ACC112 (cell line): ENCODE results near the gene STX11.

Experiments used
- H2AFZ ChIP-seq: fragments of 200-600 bp; sonication (generic); one replicate; pipeline ENCODE4 v1.6.0; 2017; ENCODE audit warnings: antibody characterized with exemption, low read length; ENCODE audit not compliant: unreplicated experiment
- H3K27ac ChIP-seq: fragments of 200-600 bp; sonication (generic); 2 replicates; pipeline ENCODE4 v1.5.1; 2014; ENCODE audit warnings: low read depth, mild to moderate bottlenecking, antibody characterized with exemption, low read length, moderate library complexity
- H3K27me3 ChIP-seq: fragments of 200-600 bp; sonication (generic); 2 replicates; pipeline ENCODE4 v1.6.1; 2014; ENCODE audit warnings: mild to moderate bottlenecking, antibody characterized with exemption, low read length, moderate library complexity, mixed read lengths; ENCODE audit not compliant: insufficient read depth
- H3K36me3 ChIP-seq: fragments of 200-600 bp; sonication (generic); 2 replicates; pipeline ENCODE4 v1.6.1; 2016; ENCODE audit warnings: mild to moderate bottlenecking, antibody characterized with exemption, low read length, moderate library complexity, mixed read lengths; ENCODE audit not compliant: insufficient read depth
- H3K4me1 ChIP-seq: fragments of 200-600 bp; sonication (generic); one replicate; pipeline ENCODE4 v1.6.1; 2016; ENCODE audit warnings: low read length, mixed read lengths; ENCODE audit not compliant: insufficient read depth, unreplicated experiment, control insufficient read depth
- H3K4me3 ChIP-seq: fragments of 200-600 bp; sonication (generic); 2 replicates; pipeline ENCODE4 v1.5.1; 2014; ENCODE audit warnings: mild to moderate bottlenecking, low read depth, low read length
- H3K79me2 ChIP-seq: fragments of 200-600 bp; sonication (generic); one replicate; pipeline ENCODE4 v1.6.0; 2016; ENCODE audit warnings: low read length; ENCODE audit not compliant: control insufficient read depth, unreplicated experiment, insufficient read depth

STX11 gene

DNA sequence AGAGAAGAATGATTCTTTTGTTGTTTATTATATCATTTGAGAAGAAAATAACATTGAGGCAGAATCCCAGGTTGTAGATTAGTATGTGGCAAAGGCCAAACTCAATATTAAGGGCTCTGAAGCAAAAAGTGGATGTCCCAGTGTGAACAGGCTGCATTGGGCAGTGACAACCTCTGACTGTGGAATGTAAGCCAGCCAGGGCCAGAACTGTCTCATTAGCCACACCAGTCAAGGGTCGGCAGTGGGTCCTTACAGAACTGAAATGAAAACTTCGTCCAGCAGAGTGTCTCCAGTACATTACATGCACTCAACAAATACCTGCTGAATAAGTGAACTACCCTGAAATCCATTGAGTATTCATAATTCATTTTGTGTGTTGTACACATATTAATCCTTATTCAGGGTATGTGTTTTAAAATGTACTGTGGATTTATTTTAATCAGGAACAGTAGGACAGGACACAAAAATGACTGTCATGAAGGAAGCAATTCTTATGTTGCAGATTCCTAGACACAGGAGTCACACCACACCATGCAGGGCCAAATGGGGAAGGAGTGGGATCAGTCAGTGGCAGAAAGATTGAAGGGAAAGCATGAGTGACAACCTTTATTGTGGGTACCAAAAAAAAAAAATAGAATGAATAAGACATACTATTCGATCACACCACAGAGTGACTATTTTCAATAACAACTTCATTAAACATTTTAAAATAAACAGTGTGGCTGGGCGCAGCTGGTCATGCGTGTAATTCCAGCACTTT, 69.9 kb downstream of the STX11 start:
- no peaks in the 10 kb centered on the region for H3K79me2 ChIP-seq
- no peak overlapping the region for H3K4me3 ChIP-seq
- no peaks in the 10 kb centered on the region for H3K36me3 ChIP-seq
- H2AFZ ChIP-seq = no peak overlapping the region
- no peaks in the 10 kb centered on the region for H3K27me3 ChIP-seq
- peaks cover 14% of the 10 kb centered on the region for H3K4me1 ChIP-seq
- no peak overlapping the region for H3K27ac ChIP-seq

DNA sequence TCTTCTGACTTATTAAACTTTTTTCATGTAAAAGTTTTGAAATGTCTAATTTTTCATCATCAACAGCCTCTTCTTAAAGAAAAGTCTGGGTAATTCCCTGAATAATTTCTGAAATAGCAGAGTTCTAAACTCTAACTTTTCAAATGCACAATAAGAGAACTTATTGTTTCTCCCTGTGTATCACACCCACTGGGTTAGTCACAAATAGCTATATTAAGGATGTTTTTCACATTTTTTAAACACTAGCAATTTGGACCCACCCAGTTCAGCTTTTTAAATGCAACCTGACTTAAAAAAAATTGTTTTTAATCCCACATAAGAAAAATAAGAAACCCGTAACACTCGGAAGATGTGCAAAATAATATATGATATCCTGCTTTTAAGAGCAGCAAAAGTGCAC, 73.4 kb downstream of the STX11 start:
- Histone ChIP-seq H3K79me2 (no peaks in the 10 kb centered on the region), H3K27ac (no peak overlapping the region), H3K27me3 (no peaks in the 10 kb centered on the region), H3K4me1 (no peaks in the 10 kb centered on the region), H2AFZ (no peak overlapping the region), H3K36me3 (no peaks in the 10 kb centered on the region), H3K4me3 (no peak overlapping the region)

DNA sequence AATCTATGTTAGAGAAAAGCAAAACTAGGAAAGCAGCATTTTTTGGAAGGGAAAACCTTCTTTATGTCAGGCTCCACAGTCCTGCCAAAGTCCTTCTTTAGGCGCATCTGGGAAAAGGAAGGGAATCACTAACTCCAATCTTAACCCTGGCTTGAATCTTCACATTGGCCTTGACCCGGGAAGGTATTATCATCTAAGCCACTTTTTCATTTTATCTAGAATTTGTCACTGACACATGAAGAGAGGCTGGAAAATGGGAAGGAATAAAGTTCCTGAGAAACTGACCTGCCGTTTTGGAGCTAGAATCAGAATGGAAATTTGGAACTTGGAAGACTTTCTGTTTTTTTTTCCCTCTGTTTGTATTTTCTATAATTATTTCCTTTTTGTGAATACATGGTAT, 81.4 kb downstream of the STX11 start:
- H3K27ac ChIP-seq = no peak overlapping the region
- H3K27me3 ChIP-seq = no peaks in the 10 kb centered on the region
- H3K4me3 ChIP-seq = no peak overlapping the region
- H3K4me1 ChIP-seq = no peaks in the 10 kb centered on the region
- H3K36me3 ChIP-seq = no peaks in the 10 kb centered on the region
- H3K79me2 ChIP-seq = no peaks in the 10 kb centered on the region
- no peak overlapping the region for H2AFZ ChIP-seq

DNA sequence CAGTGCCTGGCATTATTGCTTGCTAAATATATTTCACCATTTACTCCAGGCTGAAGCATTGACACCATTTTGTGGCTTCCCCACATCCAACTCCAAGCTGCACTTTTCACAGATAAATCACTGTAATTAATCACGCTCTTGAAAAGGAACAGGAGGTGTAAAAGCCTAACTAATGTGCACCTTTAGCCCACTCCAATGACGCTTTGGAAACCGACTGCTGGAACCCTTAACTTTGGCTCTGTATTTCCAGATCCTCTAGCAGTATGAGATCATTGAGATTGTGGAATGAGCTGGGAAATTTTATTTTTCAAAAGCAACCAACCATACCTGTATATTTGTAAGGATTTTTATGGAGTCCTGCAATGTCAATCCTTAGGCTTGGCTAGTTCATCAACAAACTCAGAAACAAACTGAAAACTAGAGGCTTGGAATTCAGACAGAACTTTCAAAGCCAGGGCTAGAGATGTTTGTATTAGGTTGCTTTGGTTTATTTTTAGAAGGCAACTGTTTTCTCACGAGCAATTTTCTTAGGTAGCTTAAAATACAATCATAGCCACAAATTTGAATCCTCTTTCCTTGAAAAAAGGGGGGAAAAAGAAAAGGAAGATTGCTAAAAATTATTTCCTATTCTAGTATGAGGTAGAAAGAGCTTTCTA, 82.0 kb downstream of the STX11 start:
- no peaks in the 10 kb centered on the region for H3K36me3 ChIP-seq
- H3K79me2 ChIP-seq = no peaks in the 10 kb centered on the region
- no peak overlapping the region for H3K27ac ChIP-seq
- H3K4me3 ChIP-seq = no peak overlapping the region
- H3K4me1 ChIP-seq = no peaks in the 10 kb centered on the region
- no peak overlapping the region for H2AFZ ChIP-seq
- no peaks in the 10 kb centered on the region for H3K27me3 ChIP-seq

DNA sequence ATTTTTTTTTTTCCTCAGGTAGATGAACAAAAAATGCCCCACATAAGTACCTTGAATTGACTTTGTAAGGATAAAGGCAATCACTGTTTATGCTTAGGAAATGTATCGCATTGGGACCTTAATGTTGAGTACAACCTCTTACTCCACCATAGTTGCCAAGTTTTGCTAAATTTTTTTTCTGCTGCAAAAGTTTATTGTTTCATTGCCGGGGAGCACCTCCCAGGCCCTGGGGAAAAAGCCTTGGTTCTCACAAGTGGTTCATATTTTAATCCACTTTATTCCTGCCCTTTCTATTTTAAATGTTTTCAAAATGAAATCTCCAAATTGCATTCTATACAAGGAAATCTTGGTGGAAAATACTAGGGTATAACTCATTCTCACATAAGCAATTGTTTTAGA, 82.5 kb downstream of the STX11 start:
- Histone ChIP-seq H3K27ac (no peak overlapping the region), H3K4me3 (no peak overlapping the region), H3K79me2 (no peaks in the 10 kb centered on the region)

DNA sequence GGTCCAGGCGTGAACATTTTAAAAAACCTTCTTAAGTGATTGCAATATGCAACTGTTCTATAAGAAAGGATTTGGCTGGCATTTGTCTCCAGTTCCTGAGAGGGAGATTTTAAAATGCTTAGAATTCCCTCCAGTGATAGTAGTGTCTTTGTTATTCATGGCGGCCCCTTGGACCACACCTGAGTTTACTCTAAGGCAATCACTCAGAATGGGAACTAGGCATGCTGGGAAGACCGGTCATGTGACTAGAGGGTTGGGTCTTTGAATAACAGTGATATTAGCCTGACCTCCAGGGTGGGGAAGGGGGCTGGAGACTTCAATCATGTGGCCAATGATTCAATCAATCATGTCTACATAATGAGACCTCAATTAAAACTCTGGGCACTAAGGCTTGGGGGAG, 84.1 kb downstream of the STX11 start:
- no peak overlapping the region for H2AFZ ChIP-seq
- no peaks in the 10 kb centered on the region for H3K79me2 ChIP-seq
- no peaks in the 10 kb centered on the region for H3K36me3 ChIP-seq
- H3K4me3 ChIP-seq = no peak overlapping the region
- no peaks in the 10 kb centered on the region for H3K27me3 ChIP-seq
- no peak overlapping the region for H3K27ac ChIP-seq
- no peaks in the 10 kb centered on the region for H3K4me1 ChIP-seq

More for the DNA sequence above, 82.5 kb downstream of the STX11 start:
- Histone ChIP-seq H3K4me1 (no peaks in the 10 kb centered on the region), H3K36me3 (no peaks in the 10 kb centered on the region), H2AFZ (no peak overlapping the region), H3K27me3 (no peaks in the 10 kb centered on the region)

DNA sequence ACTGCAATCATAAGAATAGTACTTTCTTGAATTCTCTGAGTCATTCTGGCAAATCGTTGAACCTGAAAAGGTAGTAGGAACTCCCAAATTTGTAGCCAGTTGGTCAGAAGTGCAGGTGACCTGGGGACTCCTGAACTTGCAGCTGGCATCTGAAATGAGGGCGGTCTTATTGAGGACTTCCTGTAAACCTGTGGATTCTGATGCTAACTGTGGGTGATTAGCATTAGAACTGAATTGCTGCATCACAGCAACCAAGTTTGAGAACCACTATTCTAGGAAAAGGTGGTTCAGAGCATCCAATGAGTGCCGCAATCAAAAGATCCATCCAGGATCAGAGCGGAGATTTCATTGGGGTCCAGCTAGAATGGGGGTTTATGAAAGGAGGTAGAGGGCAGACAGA, 84.6 kb downstream of the STX11 start:
- Histone ChIP-seq H2AFZ (no peak overlapping the region), H3K4me1 (no peaks in the 10 kb centered on the region), H3K4me3 (no peak overlapping the region), H3K79me2 (no peaks in the 10 kb centered on the region), H3K36me3 (no peaks in the 10 kb centered on the region), H3K27ac (no peak overlapping the region), H3K27me3 (no peaks in the 10 kb centered on the region)
